IMR-90 (cell line): ENCODE measurements around the gene RNF217. TPM values are rescaled to one million over a fixed set of nuclear protein-coding genes. Genes with fewer than 3 reads are reported as not detected.
A peak's percentile ranks its signal among the peaks of the same experiment; 100 is the strongest.

Experiments used
- ATAC-seq: fragments of 200-7000 bp; cut with Tn5 transposase; 2 replicates; pipeline ENCODE4 v1.9.1; 2020; ENCODE audit warnings: low read depth, mild to moderate bottlenecking, moderate library complexity
- BruUV-seq: library from RNA; stranded (reverse); fragments of 400-500 nt; replicated peaks from 2 replicates; lab custom pipeline; 2021; lab: Mats Ljungman, UMichigan
- CTCF ChIA-PET: fragments of 300-600 bp; formaldehyde crosslinking; extraction: SDS; loops from one replicate; lab custom pipeline; 2021; ENCODE audit warnings: antibody characterized with exemption; lab: Yijun Ruan, JAX
- POLR2A ChIA-PET: fragments of 300-600 bp; sonication (Branson Sonifier 250); formaldehyde crosslinking; loops from one replicate; lab custom pipeline; 2022; ENCODE audit warnings: antibody characterized with exemption; ENCODE audit not compliant: unreplicated experiment; lab: Charles Lee
- DNase-seq: peaks from one replicate; pipeline ENCODE4 v3.0.0; 2013
- H2AFZ ChIP-seq: replicated peaks from 2 replicates; pipeline ENCODE3; 2013; ENCODE audit warnings: low read length, mild to moderate bottlenecking; ENCODE audit not compliant: poor library complexity
- H2AK5ac ChIP-seq: 2 replicates; pipeline ENCODE4 v1.6.1; 2013; ENCODE audit warnings: low read depth, low read length, inconsistent platforms
- H2AK9ac ChIP-seq: replicated peaks from 2 replicates; pipeline ENCODE3; 2013; ENCODE audit warnings: mild to moderate bottlenecking, low read depth, low read length, moderate library complexity; ENCODE audit not compliant: poor library complexity
- H2BK120ac ChIP-seq: 2 replicates; pipeline ENCODE4 v1.6.1; 2013; ENCODE audit warnings: low read depth, low read length, inconsistent platforms
- H2BK15ac ChIP-seq: 3 replicates; pipeline ENCODE4 v1.6.1; 2013; ENCODE audit warnings: low read depth, low read length, inconsistent platforms
- H2BK20ac ChIP-seq: 2 replicates; pipeline ENCODE4 v1.6.1; 2013; ENCODE audit warnings: low read depth, mild to moderate bottlenecking, inconsistent platforms, low read length, moderate library complexity
- H2BK5ac ChIP-seq: 2 replicates; pipeline ENCODE4 v1.6.1; 2013; ENCODE audit warnings: mild to moderate bottlenecking, low read depth, low read length, inconsistent platforms; ENCODE audit not compliant: poor library complexity, severe bottlenecking
- H3K14ac ChIP-seq: replicated peaks from 2 replicates; pipeline ENCODE4 v1.6.1; 2013; ENCODE audit warnings: low read depth, low read length, inconsistent platforms
- H3K18ac ChIP-seq: 2 replicates; pipeline ENCODE4 v1.6.1; 2013; ENCODE audit warnings: low read depth, low read length, control low read depth
- H3K23ac ChIP-seq: 2 replicates; pipeline ENCODE4 v1.6.1; 2013; ENCODE audit warnings: low read depth, low read length, inconsistent platforms
- H3K27ac ChIP-seq: 2 replicates; pipeline ENCODE4 v1.5.1; 2013; ENCODE audit warnings: mild to moderate bottlenecking, control low read depth, low read length; ENCODE audit not compliant: insufficient read depth
- H3K27me3 ChIP-seq: 2 replicates; pipeline ENCODE4 v1.6.1; 2013; ENCODE audit warnings: low read length; ENCODE audit not compliant: control insufficient read depth, insufficient read depth
- H3K36me3 ChIP-seq: 2 replicates; pipeline ENCODE4 v1.6.1; 2013; ENCODE audit warnings: low read length, mixed read lengths; ENCODE audit not compliant: control insufficient read depth, insufficient read depth
- H3K4ac ChIP-seq: 2 replicates; pipeline ENCODE4 v1.6.1; 2013; ENCODE audit warnings: low read depth, low read length, inconsistent platforms
- H3K4me1 ChIP-seq: 2 replicates; pipeline ENCODE4 v1.6.1; 2013; ENCODE audit warnings: low read length, mixed read lengths; ENCODE audit not compliant: control insufficient read depth, insufficient read depth
- H3K4me2 ChIP-seq: 2 replicates; pipeline ENCODE4 v1.6.1; 2013; ENCODE audit warnings: low read depth, mild to moderate bottlenecking, control low read depth, low read length, moderate library complexity
- H3K4me3 ChIP-seq: 2 replicates; pipeline ENCODE4 v1.5.1; 2013; ENCODE audit warnings: low read depth, mild to moderate bottlenecking, control low read depth, low read length, moderate library complexity; ENCODE audit not compliant: insufficient read depth
- H3K56ac ChIP-seq: 2 replicates; pipeline ENCODE4 v1.6.1; 2013; ENCODE audit warnings: low read length, inconsistent platforms; ENCODE audit not compliant: insufficient read depth; ENCODE audit errors: extremely low read depth
- H3K79me1 ChIP-seq, 2 experiments: 2 replicates each; pipeline ENCODE4 v1.6.1; 2013; ENCODE audit warnings: low read length in 2 of 2, inconsistent platforms in 1 of 2, low read depth in 1 of 2
- H3K9ac ChIP-seq: 2 replicates; pipeline ENCODE4 v1.6.1; 2013; ENCODE audit warnings: low read depth, low read length, control low read depth
- H3K9me1 ChIP-seq: 2 replicates; pipeline ENCODE4 v1.6.1; 2013; ENCODE audit warnings: low read length, inconsistent platforms; ENCODE audit not compliant: insufficient read depth
- H3K9me3 ChIP-seq: 2 replicates; pipeline ENCODE4 v1.6.1; 2013; ENCODE audit warnings: low read length; ENCODE audit not compliant: control insufficient read depth, insufficient read depth
- H4K20me1 ChIP-seq: 2 replicates; pipeline ENCODE4 v1.6.1; 2013; ENCODE audit warnings: low read length, inconsistent platforms; ENCODE audit not compliant: insufficient read depth
- H4K5ac ChIP-seq: 2 replicates; pipeline ENCODE4 v1.6.1; 2013; ENCODE audit warnings: mild to moderate bottlenecking, low read depth, low read length, control low read depth
- H4K8ac ChIP-seq, 2 experiments: 2 replicates each; pipeline ENCODE4 v1.6.1; 2013; ENCODE audit warnings: low read depth in 2 of 2, low read length in 2 of 2, control low read depth in 1 of 2, inconsistent platforms in 1 of 2
- H4K91ac ChIP-seq: 2 replicates; pipeline ENCODE4 v1.6.1; 2013; ENCODE audit warnings: low read depth, low read length, inconsistent platforms; ENCODE audit not compliant: insufficient read depth
- CEBPB ChIP-seq: IDR thresholded peaks from 2 replicates; pipeline ENCODE4 v1.6.1; 2012; ENCODE audit warnings: low read depth, low read length, improper control_type of control experiment
- CHD1 ChIP-seq: IDR thresholded peaks from 2 replicates; pipeline ENCODE4 v1.6.1; 2012; ENCODE audit warnings: low read depth, low read length, improper control_type of control experiment
- MAFK ChIP-seq: IDR thresholded peaks from 2 replicates; pipeline ENCODE4 v1.6.1; 2012; ENCODE audit warnings: low read depth, low read length, improper control_type of control experiment
- RFX5 ChIP-seq: IDR thresholded peaks from 2 replicates; pipeline ENCODE4 v1.8.0; 2012; ENCODE audit warnings: low read depth, mild to moderate bottlenecking, low read length, moderate library complexity
- SMC3 ChIP-seq: fragments of 150-350 bp; IDR thresholded peaks from 2 replicates; pipeline ENCODE4 v1.6.1; 2016; ENCODE audit warnings: low read depth, mild to moderate bottlenecking, antibody characterized with exemption, low read length, moderate library complexity
- dilution Hi-C: fragments of 300-500 bp; cut with HindIII; formaldehyde crosslinking; loops from one replicate; pipeline ENCODE4 v1.14.3; 2018; ENCODE audit warnings: low sequenced_read_pairs; ENCODE audit not compliant: unreplicated experiment
- in situ Hi-C: fragments of 300-500 bp; cut with MboI; formaldehyde crosslinking; loops from 3 replicates; pipeline ENCODE4 v1.14.3; 2019; ENCODE audit warnings: low sequenced_read_pairs, inconsistent platforms, mixed read lengths
- intact Hi-C: fragments of 100-400 bp; cut with micrococcal nuclease; formaldehyde crosslinking; loops from 2 replicates; pipeline ENCODE4 v1.10.0; 2022
- polyA plus RNA-seq, 3 experiments: library from polyadenylated mRNA; depleted of rRNA; stranded (reverse); fragments of >200 nt; gene quantifications; 2 replicates each; pipeline ENCODE4 v1.2.3, GENCODE V29; 2012; ENCODE audit warnings: low replicate concordance in 1 of 3
- total RNA-seq: library from RNA; depleted of rRNA; stranded (reverse); fragments of >200 nt; gene quantifications from 2 replicates; pipeline ENCODE4 v1.2.3, GENCODE V29; 2012
- TF ChIP-seq, protein P1 (sequence below): conservative IDR thresholded peaks from 2 replicates; pipeline ENCODE4 v1.5.1; 2012; ENCODE audit warnings: mild to moderate bottlenecking, low read depth, low read length, improper control_type of control experiment
- TF ChIP-seq, protein P2 (sequence below): fragments of 150-350 bp; IDR thresholded peaks from 2 replicates; pipeline ENCODE4 v1.6.1; 2017; ENCODE audit warnings: mild to moderate bottlenecking, antibody characterized with exemption, low read length, low read depth

Gene RNF217
- total and polyA plus RNA-seq, 2 of the 4 experiments (the other 2 are of a cell fraction): 11.7 to 20.4 TPM

DNA sequence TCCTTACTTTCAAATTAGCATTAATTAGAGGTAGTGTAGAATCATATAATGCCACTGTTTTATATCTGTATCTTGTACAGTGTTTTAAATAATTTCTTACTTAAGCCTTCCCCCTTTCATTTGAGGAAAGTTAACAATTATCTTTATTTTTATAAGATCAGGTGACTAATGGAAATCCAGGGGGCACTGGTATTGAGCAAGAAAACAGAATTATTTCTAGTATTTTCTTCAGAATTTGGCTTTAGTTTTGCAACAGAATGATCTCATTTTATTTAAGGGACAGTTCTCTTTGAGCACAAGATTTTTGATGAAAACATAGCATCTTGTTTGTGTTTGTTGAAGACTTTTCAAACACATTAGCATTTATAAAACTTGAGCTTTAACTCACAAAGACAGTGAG is 55.9 kb downstream of the RNF217 start:
- Histone ChIP-seq H3K9me1 (no peaks in the 10 kb centered on the region), H3K27me3 (no peaks in the 10 kb centered on the region), H2BK120ac (no peak overlapping the region), H3K23ac (no peak overlapping the region), H3K4ac (no peak overlapping the region), H3K4me1 (peaks cover 13% of the 10 kb centered on the region), H3K27ac (no peak overlapping the region), H3K4me3 (no peak overlapping the region), H4K8ac (no peak overlapping the region), H3K4me2 (no peak overlapping the region), H3K9ac (no peak overlapping the region), H2AK5ac (no peak overlapping the region), H3K18ac (no peak overlapping the region), H4K20me1 (no peaks in the 10 kb centered on the region), H3K36me3 (no peaks in the 10 kb centered on the region), H2AK9ac (no peak overlapping the region), H3K56ac (no peak overlapping the region), H2BK5ac (no peak overlapping the region), H2BK15ac (no peak overlapping the region), H3K14ac (no peak overlapping the region), H4K91ac (no peak overlapping the region), H2BK20ac (no peak overlapping the region), H3K79me1 (peaks cover 18 to 51% of the 10 kb centered on the region in 2 experiments), H3K9me3 (no peaks in the 10 kb centered on the region), H2AFZ (no peak overlapping the region), H4K5ac (no peak overlapping the region)
- DNase-seq: no peak
- in situ Hi-C loops (no loop called here), intact Hi-C loops (no loop called here), dilution Hi-C loops (no loop called here)
- no peak for ATAC-seq
- peak; percentile 59; the same call in 1 of the 2 replicates for TF ChIP-seq CEBPB
- TF ChIP-seq, protein P1, sequence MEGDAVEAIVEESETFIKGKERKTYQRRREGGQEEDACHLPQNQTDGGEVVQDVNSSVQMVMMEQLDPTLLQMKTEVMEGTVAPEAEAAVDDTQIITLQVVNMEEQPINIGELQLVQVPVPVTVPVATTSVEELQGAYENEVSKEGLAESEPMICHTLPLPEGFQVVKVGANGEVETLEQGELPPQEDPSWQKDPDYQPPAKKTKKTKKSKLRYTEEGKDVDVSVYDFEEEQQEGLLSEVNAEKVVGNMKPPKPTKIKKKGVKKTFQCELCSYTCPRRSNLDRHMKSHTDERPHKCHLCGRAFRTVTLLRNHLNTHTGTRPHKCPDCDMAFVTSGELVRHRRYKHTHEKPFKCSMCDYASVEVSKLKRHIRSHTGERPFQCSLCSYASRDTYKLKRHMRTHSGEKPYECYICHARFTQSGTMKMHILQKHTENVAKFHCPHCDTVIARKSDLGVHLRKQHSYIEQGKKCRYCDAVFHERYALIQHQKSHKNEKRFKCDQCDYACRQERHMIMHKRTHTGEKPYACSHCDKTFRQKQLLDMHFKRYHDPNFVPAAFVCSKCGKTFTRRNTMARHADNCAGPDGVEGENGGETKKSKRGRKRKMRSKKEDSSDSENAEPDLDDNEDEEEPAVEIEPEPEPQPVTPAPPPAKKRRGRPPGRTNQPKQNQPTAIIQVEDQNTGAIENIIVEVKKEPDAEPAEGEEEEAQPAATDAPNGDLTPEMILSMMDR: no peak
- TF ChIP-seq MAFK: no peak
- no peak for TF ChIP-seq RFX5
- TF ChIP-seq, protein P2, sequence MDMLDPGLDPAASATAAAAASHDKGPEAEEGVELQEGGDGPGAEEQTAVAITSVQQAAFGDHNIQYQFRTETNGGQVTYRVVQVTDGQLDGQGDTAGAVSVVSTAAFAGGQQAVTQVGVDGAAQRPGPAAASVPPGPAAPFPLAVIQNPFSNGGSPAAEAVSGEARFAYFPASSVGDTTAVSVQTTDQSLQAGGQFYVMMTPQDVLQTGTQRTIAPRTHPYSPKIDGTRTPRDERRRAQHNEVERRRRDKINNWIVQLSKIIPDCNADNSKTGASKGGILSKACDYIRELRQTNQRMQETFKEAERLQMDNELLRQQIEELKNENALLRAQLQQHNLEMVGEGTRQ: no peak
- TF ChIP-seq CHD1: no peak
- no peak for TF ChIP-seq SMC3
- ChIA-PET CTCF (no interaction called here), POLR2A (no interaction called here)
- BruUV-seq: no TSS peak
